Measurements from ENCODE around the gene TEDC2.

- TF ChIP-seq CTCF (IDR thresholded peaks at IDR 0.05) = no peak
- TF ChIP-seq POLR2A (IDR thresholded peaks at IDR 0.05) = no peak
These were observed 35.6 kb upstream of the TEDC2 start for GRCh38 chr16:2424061-2425007.
